Thyroid gland (tissue), 4 donors: Measurements from ENCODE around the gene E2F3.

Experiments used
- POLR2A ChIP-seq, 2 donors: fragments of 450-650 bp; IDR thresholded peaks; one replicate each; pipeline ENCODE4 v1.6.1; 2017; ENCODE audit warnings: antibody characterized with exemption in 2 of 2, mild to moderate bottlenecking in 2 of 2, moderate library complexity in 1 of 2
- TF ChIP-seq, protein P1 (sequence below), 6 experiments: fragments of 200-600 bp in 3 of 6; fragments of 450-650 bp in 3 of 6; sonication (generic) in 3 of 6; IDR thresholded peaks; one replicate each; pipeline ENCODE4 v1.5.1; 2016 to 2019; ENCODE audit warnings: antibody characterized with exemption in 6 of 6, mild to moderate bottlenecking in 2 of 6, inconsistent platforms in 1 of 6, moderate library complexity in 1 of 6

DNA sequence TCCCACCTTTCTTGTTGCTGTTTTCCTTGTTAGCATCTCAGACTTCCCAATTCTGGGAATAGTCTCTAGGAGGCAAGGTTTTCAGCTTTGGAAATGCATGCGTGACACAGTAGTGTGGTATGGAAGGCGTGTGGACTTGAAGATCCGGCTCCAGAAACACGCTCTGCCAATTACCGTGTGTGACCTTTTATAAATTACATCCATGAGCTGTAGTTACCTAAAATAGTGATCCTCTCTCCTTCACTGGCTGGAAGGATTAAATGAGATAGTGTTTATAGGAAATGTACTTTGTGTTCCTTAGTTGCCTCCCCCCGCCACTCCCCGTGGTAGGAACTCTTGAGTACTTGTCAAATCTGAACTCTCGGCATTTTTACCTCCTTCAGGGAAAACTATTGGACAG lies 13.0 kb downstream of the E2F3 start:
- no peak for TF ChIP-seq POLR2A (IDR thresholded peaks at IDR 0.05)
- TF ChIP-seq, protein P1, sequence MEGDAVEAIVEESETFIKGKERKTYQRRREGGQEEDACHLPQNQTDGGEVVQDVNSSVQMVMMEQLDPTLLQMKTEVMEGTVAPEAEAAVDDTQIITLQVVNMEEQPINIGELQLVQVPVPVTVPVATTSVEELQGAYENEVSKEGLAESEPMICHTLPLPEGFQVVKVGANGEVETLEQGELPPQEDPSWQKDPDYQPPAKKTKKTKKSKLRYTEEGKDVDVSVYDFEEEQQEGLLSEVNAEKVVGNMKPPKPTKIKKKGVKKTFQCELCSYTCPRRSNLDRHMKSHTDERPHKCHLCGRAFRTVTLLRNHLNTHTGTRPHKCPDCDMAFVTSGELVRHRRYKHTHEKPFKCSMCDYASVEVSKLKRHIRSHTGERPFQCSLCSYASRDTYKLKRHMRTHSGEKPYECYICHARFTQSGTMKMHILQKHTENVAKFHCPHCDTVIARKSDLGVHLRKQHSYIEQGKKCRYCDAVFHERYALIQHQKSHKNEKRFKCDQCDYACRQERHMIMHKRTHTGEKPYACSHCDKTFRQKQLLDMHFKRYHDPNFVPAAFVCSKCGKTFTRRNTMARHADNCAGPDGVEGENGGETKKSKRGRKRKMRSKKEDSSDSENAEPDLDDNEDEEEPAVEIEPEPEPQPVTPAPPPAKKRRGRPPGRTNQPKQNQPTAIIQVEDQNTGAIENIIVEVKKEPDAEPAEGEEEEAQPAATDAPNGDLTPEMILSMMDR (IDR thresholded peaks at IDR 0.05) = no peak
